ENCODE measurements around the gene MYPN. TPM values are rescaled to one million over a fixed set of nuclear protein-coding genes. Genes with fewer than 3 reads are reported as not detected.

Gene MYPN
- total and polyA plus RNA-seq, 2 experiments from 2014 or later = not detected

GRCh38 chr10:68237173-68237572 is 127.9 kb downstream of the MYPN start (continued):
- TF ChIP-seq REST (IDR thresholded peaks at IDR 0.05; ENCODE audit: unreplicated experiment) = no peak
- TF ChIP-seq STAT1 (IDR thresholded peaks at IDR 0.05; ENCODE audit: unreplicated experiment) = no peak
- no peak for TF ChIP-seq CTCF (conservative IDR thresholded peaks at IDR 0.05; ENCODE audit: low read depth in 2 of 2)
- TF ChIP-seq CREB1 (CRISPR knock-in tag; IDR thresholded peaks at IDR 0.05; ENCODE audit: low read depth) = no peak
- TF ChIP-seq EZH2phosphoT487 (IDR thresholded peaks at IDR 0.05; ENCODE audit: unreplicated experiment) = no peak
- no peak for TF ChIP-seq EZH2 (IDR thresholded peaks at IDR 0.05; ENCODE audit: low read depth, unreplicated experiment)
- TF ChIP-seq POLR2AphosphoS5 (IDR thresholded peaks at IDR 0.05; ENCODE audit: low read depth) = no peak
- no peak for TF ChIP-seq JUNB (IDR thresholded peaks at IDR 0.05; ENCODE audit: unreplicated experiment)

- Histone ChIP-seq H3K79me2 (replicated peaks; ENCODE audit: insufficient read depth) (no peaks in the 10 kb centered on the region), H3K27ac (ENCODE audit: low read depth) (no peak overlapping the region), H4K20me1 (replicated peaks; ENCODE audit: insufficient read depth) (no peaks in the 10 kb centered on the region), H2AFZ (no peak overlapping the region), H3F3A (replicated peaks; ENCODE audit: low read depth) (no peaks in the 10 kb centered on the region), H3K4me3 (no peak overlapping the region), H3K4me2 (no peak overlapping the region), H3K27me3 (ENCODE audit: insufficient read depth) (peaks cover 7% of the 10 kb centered on the region), H3K4me1 (ENCODE audit: insufficient read depth) (no peaks in the 10 kb centered on the region), H3K36me3 (ENCODE audit: insufficient read depth) (no peaks in the 10 kb centered on the region), H3K9me2 (ENCODE audit: insufficient read depth) (no peaks in the 10 kb centered on the region)
- no peaks in the 10 kb centered on the region for H3K4me1 Mint-ChIP-seq
- peaks cover 2% of the 10 kb centered on the region for H3K27me3 Mint-ChIP-seq (ENCODE audit: insufficient read depth, low read depth, poor library complexity)
- no peak overlapping the region for H3K27ac Mint-ChIP-seq
- DNase-seq (ENCODE audit: low spot score) = no peak
- TF ChIP-seq EZH2 (IDR thresholded peaks at IDR 0.05; ENCODE audit: low read depth, unreplicated experiment) (no peak), ZNF462 (CRISPR knock-in tag; IDR thresholded peaks at IDR 0.05) (no peak), EZH2phosphoT487 (IDR thresholded peaks at IDR 0.05; ENCODE audit: unreplicated experiment) (no peak), REST (IDR thresholded peaks at IDR 0.05; ENCODE audit: unreplicated experiment) (no peak)
- H3K4me3 Mint-ChIP-seq = no peak overlapping the region
- no peak for ATAC-seq
- H3K9me3 Mint-ChIP-seq = no peaks in the 10 kb centered on the region
- H3K36me3 Mint-ChIP-seq (ENCODE audit: low read depth) = no peaks in the 10 kb centered on the region
These were observed 129.1 kb downstream of the MYPN start for GRCh38 chr10:68238371-68238770.
